Uterus (tissue), 4 donors: ENCODE data around the gene GNB1. TPM values are rescaled to one million over a fixed set of nuclear protein-coding genes. Genes with fewer than 3 reads are reported as not detected.

Experiments used
- DNase-seq, 2 donors: peaks; one replicate each; pipeline ENCODE4 v3.0.0-alpha.2; 2019 to 2020
- H3K27ac ChIP-seq, 2 donors: fragments of 200-600 bp; sonication (generic); 1 replicate in 1 of 2; 2 replicates in 1 of 2; pipeline ENCODE4 v1.5.1; 2016 to 2018
- H3K27me3 ChIP-seq, 2 donors: fragments of 200-600 bp; sonication (generic); one replicate each; pipeline ENCODE4 v1.5.1; 2018 to 2019; ENCODE audit warnings: control low read depth in 1 of 2
- H3K36me3 ChIP-seq, 2 donors: fragments of 200-600 bp; sonication (generic); one replicate each; pipeline ENCODE4 v1.5.1; 2019; ENCODE audit warnings: control low read depth in 1 of 2
- H3K4me1 ChIP-seq, 2 donors: fragments of 200-600 bp; sonication (generic); one replicate each; pipeline ENCODE4 v1.5.1; 2018 to 2019; ENCODE audit warnings: control low read depth in 1 of 2
- H3K4me3 ChIP-seq, 2 donors: fragments of 200-600 bp; sonication (generic); 1 replicate in 1 of 2; 2 replicates in 1 of 2; pipeline ENCODE4 v1.5.1; 2018 to 2019; ENCODE audit warnings: mild to moderate bottlenecking in 1 of 2
- H3K9me3 ChIP-seq, 2 donors: fragments of 200-600 bp; sonication (generic); one replicate each; pipeline ENCODE4 v1.5.1; 2019; ENCODE audit warnings: control low read depth in 1 of 2
- POLR2A ChIP-seq, 2 donors: fragments of 450-650 bp; IDR thresholded peaks; one replicate each; pipeline ENCODE4 v1.6.1; 2016; ENCODE audit warnings: antibody characterized with exemption in 2 of 2, mild to moderate bottlenecking in 1 of 2, moderate library complexity in 1 of 2
- intact Hi-C: fragments of 100-400 bp; cut with DNase I; formaldehyde crosslinking; loops from one replicate; pipeline ENCODE4 v1.15.1; 2023; ENCODE audit warnings: low total_unique reads
- total RNA-seq, 4 donors: library from RNA; depleted of rRNA in 3 of 4; stranded (reverse); fragments of >200 nt in 3 of 4; gene quantifications; one replicate each; pipeline versions ENCODE4 v1.1.0 to v1.2.4, GENCODE V29; 2014 to 2023
- TF ChIP-seq, protein P1 (sequence below), 4 experiments: fragments of 200-600 bp in 2 of 4; fragments of 450-650 bp in 2 of 4; sonication (generic) in 2 of 4; IDR thresholded peaks; one replicate each; pipeline ENCODE4 v1.5.1; 2016 to 2019; ENCODE audit warnings: antibody characterized with exemption in 4 of 4, mild to moderate bottlenecking in 2 of 4, moderate library complexity in 1 of 4
- donor health status: DM: yes; HTN: yes; CAD: no.

Gene GNB1
- 100 to 1,000 TPM in 2 of 4 donors, 10 to 100 TPM in 2; 50.2 to 320 (median 104) TPM for total RNA-seq

DNA sequence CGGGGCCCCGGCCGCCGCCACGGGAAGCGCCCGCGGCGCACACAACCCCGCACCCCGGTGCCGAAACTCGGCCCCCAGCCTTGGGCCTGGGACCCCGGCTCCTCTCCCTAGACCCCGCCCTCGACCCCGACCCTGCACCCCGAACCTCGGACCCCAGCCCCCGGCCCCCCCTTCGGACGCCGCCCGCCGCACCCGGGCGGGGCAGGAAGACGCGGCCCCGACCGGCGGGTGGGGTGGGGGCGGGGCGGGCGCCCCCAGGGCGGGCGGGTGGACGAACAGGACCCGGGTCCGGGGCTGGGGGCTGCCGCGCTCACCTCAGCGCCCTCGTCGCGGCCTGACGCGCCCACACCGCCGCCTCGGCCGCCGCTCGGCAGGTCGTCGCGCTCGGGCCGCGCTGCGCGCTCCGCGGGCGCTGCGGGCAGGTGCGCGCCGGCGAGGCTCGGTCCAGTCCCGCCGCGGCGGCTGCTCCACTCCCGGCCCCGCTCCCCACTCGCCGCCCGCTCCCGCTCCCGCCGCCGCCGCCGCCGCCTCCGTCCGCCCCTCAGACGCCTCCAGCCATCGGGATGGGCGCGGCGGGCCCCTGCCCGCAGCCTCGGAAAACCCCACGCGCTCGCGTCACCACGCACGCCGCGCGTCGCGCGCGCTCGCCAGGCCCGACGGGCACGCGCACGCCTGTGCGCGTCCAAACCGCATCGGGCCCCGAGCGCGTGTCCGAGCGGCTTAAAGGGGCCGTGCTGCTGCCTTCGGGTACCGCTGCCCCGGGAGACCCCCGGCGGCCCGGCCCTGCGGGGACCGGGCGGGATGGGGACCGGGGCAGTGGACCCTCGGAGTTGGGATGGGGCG lies at the start of gene GNB1:
Gene GNB1 (minus strand): TSS at position 582 of the 843 bp plus-strand sequence. CDS start 65,634 bp downstream, outside the sequence.
- Histone ChIP-seq H3K27ac (peak within 1 kb of the TSS; percentile 97 to 99), H3K27me3 (no peaks in the 10 kb centered on the region), H3K4me1 (peaks cover 10 to 19% of the 10 kb centered on the region in 2 donors), H3K4me3 (peak within 1 kb of the TSS; percentile 74 to 93), H3K36me3 (no peaks in the 10 kb centered on the region), H3K9me3 (no peaks in the 10 kb centered on the region)
- TF ChIP-seq POLR2A (IDR thresholded peaks at IDR 0.05) = peak; percentile 70 to 94
- TF ChIP-seq, protein P1, sequence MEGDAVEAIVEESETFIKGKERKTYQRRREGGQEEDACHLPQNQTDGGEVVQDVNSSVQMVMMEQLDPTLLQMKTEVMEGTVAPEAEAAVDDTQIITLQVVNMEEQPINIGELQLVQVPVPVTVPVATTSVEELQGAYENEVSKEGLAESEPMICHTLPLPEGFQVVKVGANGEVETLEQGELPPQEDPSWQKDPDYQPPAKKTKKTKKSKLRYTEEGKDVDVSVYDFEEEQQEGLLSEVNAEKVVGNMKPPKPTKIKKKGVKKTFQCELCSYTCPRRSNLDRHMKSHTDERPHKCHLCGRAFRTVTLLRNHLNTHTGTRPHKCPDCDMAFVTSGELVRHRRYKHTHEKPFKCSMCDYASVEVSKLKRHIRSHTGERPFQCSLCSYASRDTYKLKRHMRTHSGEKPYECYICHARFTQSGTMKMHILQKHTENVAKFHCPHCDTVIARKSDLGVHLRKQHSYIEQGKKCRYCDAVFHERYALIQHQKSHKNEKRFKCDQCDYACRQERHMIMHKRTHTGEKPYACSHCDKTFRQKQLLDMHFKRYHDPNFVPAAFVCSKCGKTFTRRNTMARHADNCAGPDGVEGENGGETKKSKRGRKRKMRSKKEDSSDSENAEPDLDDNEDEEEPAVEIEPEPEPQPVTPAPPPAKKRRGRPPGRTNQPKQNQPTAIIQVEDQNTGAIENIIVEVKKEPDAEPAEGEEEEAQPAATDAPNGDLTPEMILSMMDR (IDR thresholded peaks at IDR 0.05) = peak in 1 of 4 experiments; percentile 15
- peak; percentile 81 to 92 for DNase-seq
- intact Hi-C loops = no loop called here

DNA sequence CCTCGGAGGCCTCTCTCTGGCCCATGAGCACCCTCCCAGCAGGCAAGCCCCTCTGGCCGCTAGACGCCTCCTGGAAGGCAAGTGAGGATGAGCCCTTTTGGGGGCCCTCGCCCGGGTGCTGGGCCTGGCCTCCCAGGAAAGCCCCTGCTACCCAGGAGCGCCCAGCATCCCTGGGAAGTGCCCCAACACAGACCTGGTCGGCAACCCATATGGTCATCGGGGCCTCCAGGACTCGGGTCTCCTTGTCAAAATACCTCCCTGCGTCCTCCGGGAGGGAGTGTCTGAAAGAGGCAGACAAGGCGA lies 49.2 kb upstream of the GNB1 start:
- no peak for TF ChIP-seq POLR2A (IDR thresholded peaks at IDR 0.05)
- TF ChIP-seq, protein P1 (IDR thresholded peaks at IDR 0.05) = no peak
- no peaks in the 10 kb centered on the region for H3K9me3 ChIP-seq
- H3K4me1 ChIP-seq = no peaks in the 10 kb centered on the region
- H3K36me3 ChIP-seq = no peaks in the 10 kb centered on the region
- no peak for DNase-seq
- no peaks in the 10 kb centered on the region for H3K27me3 ChIP-seq
- H3K27ac ChIP-seq = no peak overlapping the region
- H3K4me3 ChIP-seq = no peak overlapping the region
- intact Hi-C loops = loop anchor here (5.0 kb wide), 1 partner anchor 107 kb away; no protein-coding TSS in a partner anchor

DNA sequence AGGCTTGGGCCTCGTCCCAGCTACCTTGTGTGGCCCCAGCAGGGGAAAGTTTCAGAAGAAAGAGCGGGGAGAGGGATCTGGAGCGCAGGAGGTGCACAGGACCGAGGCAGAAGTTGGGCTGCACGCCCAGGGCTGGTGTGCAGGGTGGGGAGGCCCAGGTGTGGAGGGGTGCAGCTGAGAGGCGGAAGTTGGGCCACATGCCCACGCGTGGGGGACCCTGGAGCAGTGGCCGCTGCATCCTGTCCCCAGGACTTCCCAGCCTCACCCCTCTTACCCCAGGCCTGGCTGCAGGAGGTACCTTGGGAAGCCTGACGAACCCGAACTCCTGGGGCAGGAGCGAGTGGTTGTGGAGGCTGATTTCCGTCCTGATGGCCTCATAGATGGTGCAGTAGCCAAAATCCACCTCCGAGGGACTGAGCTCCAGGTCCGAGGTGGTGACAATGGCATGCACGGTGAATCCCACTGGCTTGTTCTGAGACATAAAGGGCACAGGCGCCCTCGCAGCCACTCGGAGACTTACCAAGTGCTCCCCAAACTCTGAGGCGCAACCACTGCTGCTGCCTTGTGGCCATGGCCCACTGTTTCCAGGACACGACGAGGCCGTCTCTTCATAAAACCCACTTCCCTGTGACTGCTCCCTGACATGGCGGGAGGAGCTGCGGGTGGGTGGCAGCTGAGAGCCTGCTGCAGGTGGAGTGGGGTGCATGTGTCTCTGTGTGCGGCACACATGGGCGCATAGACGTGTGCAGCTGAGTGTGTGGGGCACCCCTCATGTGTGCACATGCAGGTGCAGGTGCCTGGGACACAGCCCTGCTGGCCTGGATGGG lies 48.6 kb upstream of the GNB1 start:
- H3K36me3 ChIP-seq = no peaks in the 10 kb centered on the region
- no peak overlapping the region for H3K4me3 ChIP-seq
- intact Hi-C loops = loop anchor here (5.0 kb wide), 1 partner anchor 108 kb away; no protein-coding TSS in a partner anchor
- TF ChIP-seq POLR2A (IDR thresholded peaks at IDR 0.05) = no peak
- TF ChIP-seq, protein P1 (IDR thresholded peaks at IDR 0.05) = no peak
- no peaks in the 10 kb centered on the region for H3K4me1 ChIP-seq
- DNase-seq = no peak
- H3K27ac ChIP-seq = no peak overlapping the region
- no peaks in the 10 kb centered on the region for H3K27me3 ChIP-seq
- no peaks in the 10 kb centered on the region for H3K9me3 ChIP-seq

DNA sequence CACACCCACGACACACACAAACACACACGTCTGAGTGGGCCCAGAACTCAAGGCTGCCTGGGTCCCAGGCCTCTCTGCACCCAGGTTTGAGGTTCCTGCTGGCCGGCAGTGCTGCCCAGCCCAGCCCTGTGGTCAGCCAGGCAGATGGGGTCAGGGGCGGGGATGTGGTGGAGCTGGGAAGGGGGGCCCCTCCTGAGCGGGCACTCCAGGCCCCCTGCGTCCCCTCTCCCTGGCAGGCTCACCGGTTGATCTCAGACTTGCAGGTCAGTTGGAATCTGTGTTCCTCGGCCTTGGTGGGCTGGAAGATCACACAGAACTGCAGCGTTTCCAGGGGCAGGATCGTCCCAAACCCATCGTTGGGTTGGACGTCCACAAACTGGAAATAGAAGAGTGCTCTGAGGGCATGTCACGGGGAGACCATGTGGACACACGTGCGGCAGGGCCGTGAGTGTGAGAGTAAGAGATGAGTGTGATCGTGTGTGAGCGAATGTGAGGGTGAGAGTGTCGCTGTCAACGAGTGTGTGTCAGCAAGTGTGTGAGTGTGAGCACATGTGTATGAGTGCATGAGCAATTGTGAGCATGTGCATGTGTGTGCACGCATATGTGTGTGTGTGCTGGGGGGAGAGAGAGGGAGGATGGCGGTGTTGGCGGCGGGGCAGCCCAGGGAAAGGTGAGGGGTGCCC lies 47.9 kb upstream of the GNB1 start:
- Histone ChIP-seq H3K9me3 (no peaks in the 10 kb centered on the region), H3K4me3 (no peak overlapping the region), H3K27me3 (no peaks in the 10 kb centered on the region), H3K4me1 (no peaks in the 10 kb centered on the region), H3K36me3 (no peaks in the 10 kb centered on the region), H3K27ac (no peak overlapping the region)
- no peak for DNase-seq
- intact Hi-C loops = no loop called here
- TF ChIP-seq, protein P1 (IDR thresholded peaks at IDR 0.05) = no peak
- TF ChIP-seq POLR2A (IDR thresholded peaks at IDR 0.05) = no peak
